H1 (cell line): ENCODE measurements around the gene PEX14. TPM values are rescaled to one million over a fixed set of nuclear protein-coding genes. Genes with fewer than 3 reads are reported as not detected.

Experiments used
- E2F6 ChIP-seq: IDR thresholded peaks from 2 replicates; pipeline ENCODE4 v1.6.1; 2012; ENCODE audit warnings: inconsistent platforms
- KDM4A ChIP-seq: IDR thresholded peaks from one replicate; pipeline ENCODE4 v1.7.1; 2012; ENCODE audit warnings: low read depth, mild to moderate bottlenecking, moderate library complexity, low read length, inconsistent platforms; ENCODE audit not compliant: severe bottlenecking
- POU5F1 ChIP-seq: IDR thresholded peaks from 2 replicates; pipeline ENCODE4 v1.6.1; 2011; ENCODE audit warnings: low read depth, mild to moderate bottlenecking, low read length, moderate library complexity
- RFX5 ChIP-seq: IDR thresholded peaks from 2 replicates; pipeline ENCODE4 v1.6.1; 2011; ENCODE audit warnings: low read depth, low read length, improper control_type of control experiment, borderline replicate concordance
- TAF1 ChIP-seq: IDR thresholded peaks from 2 replicates; pipeline ENCODE4 v1.6.1; 2011; ENCODE audit warnings: mild to moderate bottlenecking, low read depth, low read length
- USF2 ChIP-seq: IDR thresholded peaks from 2 replicates; pipeline ENCODE4 v1.6.1; 2011; ENCODE audit warnings: low read length, improper control_type of control experiment
- YY1 ChIP-seq: IDR thresholded peaks from 2 replicates; pipeline ENCODE4 v1.6.1; 2011; ENCODE audit warnings: low read depth, mild to moderate bottlenecking, low read length
- polyA plus RNA-seq, 7 experiments: library from polyadenylated mRNA; depleted of rRNA in 3 of 7; stranded (reverse) in 5 of 7; unstranded in 2 of 7; fragments of >200 nt in 5 of 7; fragments of 200-250 nt in 2 of 7; gene quantifications; 1 replicate in 5 of 7; 2 replicates in 1 of 7; 4 replicates in 1 of 7; pipeline versions ENCODE4 v1.2.1 to v1.2.3, GENCODE V29; 2011 to 2013; ENCODE audit warnings: missing spikeins in 2 of 7, mixed read lengths in 2 of 7
- total RNA-seq: library from RNA; stranded (reverse); fragmentation: NEBNext Ultra II Directional; extraction: Animal tissue kit (Norgen Biotek cat#: 25700); gene quantifications from 2 replicates; pipeline ENCODE4 v1.2.1, GENCODE V29; 2021

Gene PEX14
- total and polyA plus RNA-seq, 2 of the 8 experiments (the other 6 are each of a cell fraction or from before 2014, with no cell fraction given), result 13.0 to 19.8 TPM

- TF ChIP-seq USF2 (no peak), RFX5 (no peak), POU5F1 (no peak), YY1 (no peak), KDM4A (no peak), E2F6 (no peak), TAF1 (no peak)
Observed at GRCh38 chr1:10450836-10451235, 23.9 kb upstream of the PEX14 start (continued).
